HepG2 (cell line): ENCODE measurements around the gene LRTM2. TPM values are rescaled to one million over a fixed set of nuclear protein-coding genes. Genes with fewer than 3 reads are reported as not detected.
A peak's percentile ranks its signal among the peaks of the same experiment; 100 is the strongest.

ENCODE experiments used
- ARNT2 ChIP-seq: sonication (generic); formaldehyde crosslinking; IDR thresholded peaks from 2 replicates; pipeline ENCODE4 v1.8.0; 2022; ENCODE audit warnings: mild to moderate bottlenecking, low read depth, missing genetic modification reagents, moderate library complexity
- BHLHE40 ChIP-seq: IDR thresholded peaks from 2 replicates; pipeline ENCODE4 v1.6.1; 2011; ENCODE audit warnings: low read length, improper control_type of control experiment
- BORCS8-MEF2B ChIP-seq: sonication (generic); formaldehyde crosslinking; IDR thresholded peaks from 2 replicates; pipeline ENCODE4 v1.8.0; 2022; ENCODE audit warnings: mild to moderate bottlenecking, missing genetic modification reagents
- EHMT2 ChIP-seq: fragments of 200-600 bp; sonication (generic); IDR thresholded peaks from 2 replicates; pipeline ENCODE4 v1.7.0; 2017; ENCODE audit warnings: antibody characterized with exemption, low read depth, low read length, borderline replicate concordance
- FOXK1 ChIP-seq: sonication (generic); formaldehyde crosslinking; IDR thresholded peaks from 2 replicates; pipeline ENCODE4 v1.4.0; 2020; ENCODE audit warnings: low read depth, missing genetic modification reagents, borderline replicate concordance
- HNF4A ChIP-seq: sonication (generic); formaldehyde crosslinking; IDR thresholded peaks from 2 replicates; pipeline ENCODE4 v1.4.0; 2020; ENCODE audit warnings: missing genetic modification reagents
- MED1 ChIP-seq: sonication (generic); formaldehyde crosslinking; IDR thresholded peaks from 2 replicates; pipeline ENCODE4 v1.4.0; 2020; ENCODE audit warnings: missing genetic modification reagents
- SMARCE1 ChIP-seq: fragments of 450-650 bp; IDR thresholded peaks from 2 replicates; pipeline ENCODE4 v1.6.1; 2017; ENCODE audit warnings: borderline replicate concordance
- SP5 ChIP-seq: IDR thresholded peaks from 2 replicates; pipeline ENCODE4 v1.6.1; 2016; ENCODE audit warnings: low read depth, borderline replicate concordance
- TARDBP ChIP-seq: sonication (generic); formaldehyde crosslinking; IDR thresholded peaks from 2 replicates; pipeline ENCODE4 v1.8.0; 2022; ENCODE audit warnings: mild to moderate bottlenecking, missing genetic modification reagents
- TEAD2 ChIP-seq: sonication (generic); formaldehyde crosslinking; IDR thresholded peaks from 2 replicates; pipeline ENCODE4 v1.9.0; 2021; ENCODE audit warnings: missing genetic modification reagents
- TGIF2 ChIP-seq: IDR thresholded peaks from 2 replicates; pipeline ENCODE4 v1.6.1; 2016; ENCODE audit warnings: control low read depth, missing compliant biosample characterization
- ZNF235 ChIP-seq: sonication (generic); formaldehyde crosslinking; IDR thresholded peaks from 2 replicates; pipeline ENCODE4 v1.8.1; 2023; ENCODE audit warnings: mild to moderate bottlenecking, missing genetic modification reagents, borderline replicate concordance
- ZSCAN20 ChIP-seq: sonication (generic); formaldehyde crosslinking; IDR thresholded peaks from 2 replicates; pipeline ENCODE4 v1.4.0; 2020; ENCODE audit warnings: missing genetic modification reagents, mild to moderate bottlenecking, borderline replicate concordance
- polyA plus RNA-seq, 8 experiments: library from polyadenylated mRNA; depleted of rRNA in 3 of 8; stranded (reverse) in 7 of 8; unstranded in 1 of 8; fragments of >200 nt; fragmentation: Illumina TruSeq in 4 of 8; extraction: Trizol in 4 of 8; gene quantifications; 2 replicates each; pipeline versions ENCODE4 v1.2.1 to v1.2.3, GENCODE V29; 2011 to 2016; ENCODE audit warnings: low read depth in 4 of 8, missing spikeins in 1 of 8, mixed read lengths in 1 of 8; ENCODE audit not compliant: insufficient read depth in 1 of 8
- total RNA-seq, 5 experiments: library from RNA; depleted of rRNA; stranded (reverse); fragments of >200 nt; fragmentation: Illumina TruSeq; extraction: Trizol; gene quantifications; 2 replicates each; pipeline ENCODE4 v1.2.3, GENCODE V29; 2016; ENCODE audit warnings: low read depth in 1 of 5
- TF ChIP-seq, protein P1 (sequence below): sonication (generic); formaldehyde crosslinking; conservative IDR thresholded peaks from 2 replicates; pipeline ENCODE4 v1.8.0; 2022; ENCODE audit warnings: missing genetic modification reagents
- TF ChIP-seq, protein P2 (sequence below): sonication (generic); formaldehyde crosslinking; IDR thresholded peaks from 2 replicates; pipeline ENCODE4 v1.4.0; 2020; ENCODE audit warnings: missing genetic modification reagents
- TF ChIP-seq, protein P3 (sequence below): IDR thresholded peaks from 2 replicates; pipeline ENCODE4 v1.6.1; 2016; ENCODE audit warnings: low read depth, borderline replicate concordance
- TF ChIP-seq, protein P4 (sequence below): sonication (generic); formaldehyde crosslinking; IDR thresholded peaks from 2 replicates; pipeline ENCODE4 v1.4.0; 2020; ENCODE audit warnings: mild to moderate bottlenecking, missing genetic modification reagents
- TF ChIP-seq, protein P5 (sequence below): sonication (generic); formaldehyde crosslinking; IDR thresholded peaks from 2 replicates; pipeline ENCODE4 v1.4.0; 2020; ENCODE audit warnings: low read depth, mild to moderate bottlenecking, missing genetic modification reagents
- TF ChIP-seq, protein P6 (sequence below): sonication (generic); formaldehyde crosslinking; IDR thresholded peaks from 2 replicates; pipeline ENCODE4 v1.4.0; 2020; ENCODE audit warnings: missing genetic modification reagents

LRTM2 gene
- total and polyA plus RNA-seq, 2 of the 13 experiments (the other 11 are each of a cell fraction or from before 2014, with no cell fraction given), result 0.09 TPM; not detected in 1

DNA sequence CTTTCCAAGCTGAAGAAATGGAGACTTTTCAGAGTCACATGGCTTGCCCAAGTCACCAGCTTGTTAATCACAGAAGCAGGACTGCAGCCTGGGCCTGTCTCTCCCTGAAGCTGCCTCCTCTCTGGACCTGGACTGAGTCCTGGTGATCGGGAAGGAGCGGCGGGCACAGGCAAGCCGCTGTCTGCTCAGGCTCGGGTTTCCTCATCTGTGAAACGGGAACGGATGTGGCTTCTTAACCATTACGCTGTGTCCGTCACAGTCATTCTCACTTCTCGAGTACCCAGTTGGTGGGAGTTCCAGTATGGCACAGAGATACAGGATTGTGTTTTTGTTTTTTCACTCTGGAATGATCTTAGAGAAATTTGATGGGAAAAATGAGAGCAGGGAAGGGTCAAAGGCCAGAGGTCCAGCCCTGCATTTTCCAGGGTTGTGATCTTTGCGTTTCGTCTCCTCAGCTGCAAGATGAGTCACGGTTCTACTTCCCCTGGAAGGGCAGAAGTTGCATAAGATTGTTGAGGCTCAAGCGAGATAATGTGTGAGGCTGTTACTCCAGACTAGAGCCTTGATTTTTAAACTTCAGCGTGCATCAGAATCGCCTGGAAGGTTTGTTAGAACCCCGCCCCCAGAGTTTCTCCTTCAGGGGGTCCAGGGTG, 7.6 kb upstream of the LRTM2 start (continued):
- 0 out of 2 replicates have a peak, but pooled peaks have one; percentile 17 for TF ChIP-seq SP5 (CRISPR knock-in tag)
- TF ChIP-seq MED1 (CRISPR knock-in tag), result peak; percentile 91
- TF ChIP-seq, protein P1, sequence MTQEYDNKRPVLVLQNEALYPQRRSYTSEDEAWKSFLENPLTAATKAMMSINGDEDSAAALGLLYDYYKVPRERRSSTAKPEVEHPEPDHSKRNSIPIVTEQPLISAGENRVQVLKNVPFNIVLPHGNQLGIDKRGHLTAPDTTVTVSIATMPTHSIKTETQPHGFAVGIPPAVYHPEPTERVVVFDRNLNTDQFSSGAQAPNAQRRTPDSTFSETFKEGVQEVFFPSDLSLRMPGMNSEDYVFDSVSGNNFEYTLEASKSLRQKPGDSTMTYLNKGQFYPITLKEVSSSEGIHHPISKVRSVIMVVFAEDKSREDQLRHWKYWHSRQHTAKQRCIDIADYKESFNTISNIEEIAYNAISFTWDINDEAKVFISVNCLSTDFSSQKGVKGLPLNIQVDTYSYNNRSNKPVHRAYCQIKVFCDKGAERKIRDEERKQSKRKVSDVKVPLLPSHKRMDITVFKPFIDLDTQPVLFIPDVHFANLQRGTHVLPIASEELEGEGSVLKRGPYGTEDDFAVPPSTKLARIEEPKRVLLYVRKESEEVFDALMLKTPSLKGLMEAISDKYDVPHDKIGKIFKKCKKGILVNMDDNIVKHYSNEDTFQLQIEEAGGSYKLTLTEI (CRISPR knock-in tag), result no peak
- TF ChIP-seq, protein P2, sequence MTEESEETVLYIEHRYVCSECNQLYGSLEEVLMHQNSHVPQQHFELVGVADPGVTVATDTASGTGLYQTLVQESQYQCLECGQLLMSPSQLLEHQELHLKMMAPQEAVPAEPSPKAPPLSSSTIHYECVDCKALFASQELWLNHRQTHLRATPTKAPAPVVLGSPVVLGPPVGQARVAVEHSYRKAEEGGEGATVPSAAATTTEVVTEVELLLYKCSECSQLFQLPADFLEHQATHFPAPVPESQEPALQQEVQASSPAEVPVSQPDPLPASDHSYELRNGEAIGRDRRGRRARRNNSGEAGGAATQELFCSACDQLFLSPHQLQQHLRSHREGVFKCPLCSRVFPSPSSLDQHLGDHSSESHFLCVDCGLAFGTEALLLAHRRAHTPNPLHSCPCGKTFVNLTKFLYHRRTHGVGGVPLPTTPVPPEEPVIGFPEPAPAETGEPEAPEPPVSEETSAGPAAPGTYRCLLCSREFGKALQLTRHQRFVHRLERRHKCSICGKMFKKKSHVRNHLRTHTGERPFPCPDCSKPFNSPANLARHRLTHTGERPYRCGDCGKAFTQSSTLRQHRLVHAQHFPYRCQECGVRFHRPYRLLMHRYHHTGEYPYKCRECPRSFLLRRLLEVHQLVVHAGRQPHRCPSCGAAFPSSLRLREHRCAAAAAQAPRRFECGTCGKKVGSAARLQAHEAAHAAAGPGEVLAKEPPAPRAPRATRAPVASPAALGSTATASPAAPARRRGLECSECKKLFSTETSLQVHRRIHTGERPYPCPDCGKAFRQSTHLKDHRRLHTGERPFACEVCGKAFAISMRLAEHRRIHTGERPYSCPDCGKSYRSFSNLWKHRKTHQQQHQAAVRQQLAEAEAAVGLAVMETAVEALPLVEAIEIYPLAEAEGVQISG, result 0 out of 2 replicates have a peak, but pooled peaks have one; percentile 31
- TF ChIP-seq EHMT2, result no peak
- no peak for TF ChIP-seq ZNF235
- TF ChIP-seq, protein P3, sequence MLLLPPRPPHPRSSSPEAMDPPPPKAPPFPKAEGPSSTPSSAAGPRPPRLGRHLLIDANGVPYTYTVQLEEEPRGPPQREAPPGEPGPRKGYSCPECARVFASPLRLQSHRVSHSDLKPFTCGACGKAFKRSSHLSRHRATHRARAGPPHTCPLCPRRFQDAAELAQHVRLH (CRISPR knock-in tag), result 0 out of 2 replicates have a peak, but pooled peaks have one; percentile 42
- TF ChIP-seq BORCS8-MEF2B, result no peak
- 0 out of 2 replicates have a peak, but pooled peaks have one; percentile 6 for TF ChIP-seq ZSCAN20 (CRISPR knock-in tag)
- TF ChIP-seq FOXK1 (CRISPR knock-in tag), result peak; percentile 69; the same call in 1 of the 2 replicates
- no peak for TF ChIP-seq SMARCE1
- TF ChIP-seq, protein P4, sequence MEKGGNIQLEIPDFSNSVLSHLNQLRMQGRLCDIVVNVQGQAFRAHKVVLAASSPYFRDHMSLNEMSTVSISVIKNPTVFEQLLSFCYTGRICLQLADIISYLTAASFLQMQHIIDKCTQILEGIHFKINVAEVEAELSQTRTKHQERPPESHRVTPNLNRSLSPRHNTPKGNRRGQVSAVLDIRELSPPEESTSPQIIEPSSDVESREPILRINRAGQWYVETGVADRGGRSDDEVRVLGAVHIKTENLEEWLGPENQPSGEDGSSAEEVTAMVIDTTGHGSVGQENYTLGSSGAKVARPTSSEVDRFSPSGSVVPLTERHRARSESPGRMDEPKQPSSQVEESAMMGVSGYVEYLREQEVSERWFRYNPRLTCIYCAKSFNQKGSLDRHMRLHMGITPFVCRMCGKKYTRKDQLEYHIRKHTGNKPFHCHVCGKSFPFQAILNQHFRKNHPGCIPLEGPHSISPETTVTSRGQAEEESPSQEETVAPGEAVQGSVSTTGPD (CRISPR knock-in tag), result no peak
- peak; percentile 59; the same call in 1 of the 2 replicates for TF ChIP-seq BHLHE40
- TF ChIP-seq TARDBP (CRISPR knock-in tag), result 0 out of 2 replicates have a peak, but pooled peaks have one; percentile 29
- TF ChIP-seq, protein P5, sequence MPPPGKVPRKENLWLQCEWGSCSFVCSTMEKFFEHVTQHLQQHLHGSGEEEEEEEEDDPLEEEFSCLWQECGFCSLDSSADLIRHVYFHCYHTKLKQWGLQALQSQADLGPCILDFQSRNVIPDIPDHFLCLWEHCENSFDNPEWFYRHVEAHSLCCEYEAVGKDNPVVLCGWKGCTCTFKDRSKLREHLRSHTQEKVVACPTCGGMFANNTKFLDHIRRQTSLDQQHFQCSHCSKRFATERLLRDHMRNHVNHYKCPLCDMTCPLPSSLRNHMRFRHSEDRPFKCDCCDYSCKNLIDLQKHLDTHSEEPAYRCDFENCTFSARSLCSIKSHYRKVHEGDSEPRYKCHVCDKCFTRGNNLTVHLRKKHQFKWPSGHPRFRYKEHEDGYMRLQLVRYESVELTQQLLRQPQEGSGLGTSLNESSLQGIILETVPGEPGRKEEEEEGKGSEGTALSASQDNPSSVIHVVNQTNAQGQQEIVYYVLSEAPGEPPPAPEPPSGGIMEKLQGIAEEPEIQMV (CRISPR knock-in tag), result no peak
- TF ChIP-seq HNF4A (CRISPR knock-in tag), result peak; percentile 77
- TF ChIP-seq TEAD2 (CRISPR knock-in tag), result no peak
- TF ChIP-seq, protein P6, sequence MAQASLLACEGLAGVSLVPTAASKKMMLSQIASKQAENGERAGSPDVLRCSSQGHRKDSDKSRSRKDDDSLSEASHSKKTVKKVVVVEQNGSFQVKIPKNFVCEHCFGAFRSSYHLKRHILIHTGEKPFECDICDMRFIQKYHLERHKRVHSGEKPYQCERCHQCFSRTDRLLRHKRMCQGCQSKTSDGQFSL (CRISPR knock-in tag), result no peak
- no peak for TF ChIP-seq TGIF2 (CRISPR knock-in tag)
- TF ChIP-seq ARNT2 (CRISPR knock-in tag), result 0 out of 2 replicates have a peak, but pooled peaks have one; percentile 36
